22Rv1 (cell line): ENCODE data around the gene FAM83E.

ENCODE experiments used
- ZFX ChIP-seq: fragments of 450-650 bp; IDR thresholded peaks from 2 replicates; pipeline ENCODE4 v1.6.1; 2017; ENCODE audit warnings: antibody characterized with exemption, borderline replicate concordance
- TF ChIP-seq, protein P1 (sequence below): fragments of 450-650 bp; IDR thresholded peaks from 2 replicates; pipeline ENCODE4 v1.5.1; 2017; ENCODE audit warnings: mild to moderate bottlenecking

DNA sequence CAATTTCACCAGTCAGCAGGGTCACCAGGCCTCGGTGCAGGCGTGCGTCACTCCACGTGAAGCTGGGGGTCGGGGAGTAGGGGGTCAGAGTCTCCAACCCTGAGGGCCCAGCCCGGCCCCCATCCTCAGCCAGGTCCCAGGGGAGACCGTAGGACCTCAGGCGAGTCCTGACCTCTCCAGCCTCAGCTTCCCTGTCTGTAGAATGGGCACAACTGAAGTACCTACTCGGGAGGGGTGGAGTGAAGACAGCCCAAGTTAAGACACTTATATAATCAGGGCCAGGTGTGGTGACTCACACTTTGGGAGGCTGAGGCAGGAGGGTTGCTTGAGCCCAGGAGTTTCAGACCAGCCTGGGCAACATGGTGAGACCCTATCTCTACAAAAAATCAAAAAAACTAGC is 11.0 kb downstream of the FAM83E start:
- TF ChIP-seq, protein P1, sequence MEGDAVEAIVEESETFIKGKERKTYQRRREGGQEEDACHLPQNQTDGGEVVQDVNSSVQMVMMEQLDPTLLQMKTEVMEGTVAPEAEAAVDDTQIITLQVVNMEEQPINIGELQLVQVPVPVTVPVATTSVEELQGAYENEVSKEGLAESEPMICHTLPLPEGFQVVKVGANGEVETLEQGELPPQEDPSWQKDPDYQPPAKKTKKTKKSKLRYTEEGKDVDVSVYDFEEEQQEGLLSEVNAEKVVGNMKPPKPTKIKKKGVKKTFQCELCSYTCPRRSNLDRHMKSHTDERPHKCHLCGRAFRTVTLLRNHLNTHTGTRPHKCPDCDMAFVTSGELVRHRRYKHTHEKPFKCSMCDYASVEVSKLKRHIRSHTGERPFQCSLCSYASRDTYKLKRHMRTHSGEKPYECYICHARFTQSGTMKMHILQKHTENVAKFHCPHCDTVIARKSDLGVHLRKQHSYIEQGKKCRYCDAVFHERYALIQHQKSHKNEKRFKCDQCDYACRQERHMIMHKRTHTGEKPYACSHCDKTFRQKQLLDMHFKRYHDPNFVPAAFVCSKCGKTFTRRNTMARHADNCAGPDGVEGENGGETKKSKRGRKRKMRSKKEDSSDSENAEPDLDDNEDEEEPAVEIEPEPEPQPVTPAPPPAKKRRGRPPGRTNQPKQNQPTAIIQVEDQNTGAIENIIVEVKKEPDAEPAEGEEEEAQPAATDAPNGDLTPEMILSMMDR = no peak
- no peak for TF ChIP-seq ZFX
